ENCODE measurements around the gene GLRA1.
A peak's percentile ranks its signal among the peaks of the same experiment; 100 is the strongest.
"Not testable (repeated sequence)": the region's sequence is repeated elsewhere in the genome, so short reads cannot be mapped to it uniquely, and the experiment has no call there.

Gene GLRA1

GRCh38 chr5:151899399-151899798 lies 25.3 kb downstream of the GLRA1 start:
- no peak for TF ChIP-seq CTCF (conservative IDR thresholded peaks at IDR 0.05; ENCODE audit: low read length)
- H3K4me3 ChIP-seq (ENCODE audit: low read length) = no peak overlapping the region
- DNase-seq (ENCODE audit: low read depth) = no peak

DNA sequence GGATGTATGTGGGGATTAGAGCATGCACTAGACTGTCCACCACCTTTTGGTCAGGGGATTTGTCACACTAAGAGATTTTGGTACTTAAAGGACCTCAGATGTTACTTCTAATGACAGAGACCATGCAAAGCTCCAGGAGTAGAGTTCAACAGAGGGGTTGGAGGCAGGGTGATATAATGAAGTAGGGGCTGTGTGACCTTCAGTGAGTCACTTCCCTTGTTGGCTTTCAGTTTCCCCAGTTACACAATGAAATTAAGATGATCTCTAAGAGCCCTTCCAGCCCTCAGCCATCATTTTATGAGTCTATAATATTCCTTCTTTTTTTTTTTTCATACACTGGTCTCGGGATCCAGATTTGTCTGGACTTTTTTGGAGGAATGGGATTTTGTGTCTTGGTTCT lies 26.8 kb downstream of the GLRA1 start:
- no peak for DNase-seq (ENCODE audit: low read depth)
- no peak overlapping the region for H3K4me3 ChIP-seq (ENCODE audit: low read length)
- no peak for TF ChIP-seq CTCF (conservative IDR thresholded peaks at IDR 0.05; ENCODE audit: low read length)

GRCh38 chr5:151897020-151897552 lies 27.6 kb downstream of the GLRA1 start:
- H3K4me3 ChIP-seq (ENCODE audit: low read length) = no peak overlapping the region
- DNase-seq (ENCODE audit: low read depth) = no peak
- TF ChIP-seq CTCF (conservative IDR thresholded peaks at IDR 0.05; ENCODE audit: low read length) = no peak

- DNase-seq (ENCODE audit: low read depth) = peak; percentile 58
- H3K4me3 ChIP-seq (ENCODE audit: low read length) = no peak overlapping the region
- no peak for TF ChIP-seq CTCF (conservative IDR thresholded peaks at IDR 0.05; ENCODE audit: low read length)
Measured at GRCh38 chr5:151896031-151896691, 28.5 kb downstream of the GLRA1 start.

- H3K4me3 ChIP-seq (ENCODE audit: low read length) = no peak overlapping the region
- DNase-seq (ENCODE audit: low read depth) = no peak
- no peak for TF ChIP-seq CTCF (conservative IDR thresholded peaks at IDR 0.05; ENCODE audit: low read length)
Measured at GRCh38 chr5:151895660-151896030, 29.0 kb downstream of the GLRA1 start.

DNA sequence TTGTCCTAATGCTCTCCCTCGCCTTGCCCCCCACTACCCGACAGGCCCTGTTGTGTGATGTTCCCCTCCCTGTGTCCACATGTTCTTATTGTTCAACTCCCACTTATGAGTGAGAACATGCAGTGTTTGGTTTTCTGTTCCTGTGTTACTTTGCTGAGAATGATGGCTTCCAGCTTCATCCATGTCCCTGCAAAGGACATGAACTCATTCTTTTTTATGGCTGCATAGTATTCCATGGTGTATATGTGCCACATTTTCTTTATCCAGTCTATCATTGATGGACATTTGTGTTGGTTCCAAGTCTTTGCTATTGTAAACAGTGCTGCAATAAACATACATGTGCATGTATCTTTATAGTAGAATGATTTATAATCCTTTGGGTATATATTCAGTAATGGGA lies 31.2 kb downstream of the GLRA1 start:
- not testable (repeated sequence) for DNase-seq (ENCODE audit: low read depth); H3K4me3 ChIP-seq (ENCODE audit: low read length)

GRCh38 chr5:151892393-151892792 lies 32.3 kb downstream of the GLRA1 start:
- no peak for TF ChIP-seq CTCF (conservative IDR thresholded peaks at IDR 0.05; ENCODE audit: low read length)
- no peak overlapping the region for H3K4me3 ChIP-seq (ENCODE audit: low read length)
- no peak for DNase-seq (ENCODE audit: low read depth)
